GM18520 (cell line): Measurements from ENCODE around the gene CRY1.

ENCODE experiments used
- ATAC-seq: cut with Tn5 transposase; IDR thresholded peaks from one replicate; pipeline ENCODE4 v1.9.1; 2021; ENCODE audit not compliant: unreplicated experiment

The CRY1 gene

GRCh38 chr12:107093417-107094182 lies at the start of gene CRY1:
Gene CRY1, minus strand, starts transcription at chr12:107093549. Its CDS starts 588 bp downstream, at chr12:107092961.
- ATAC-seq, result peak; percentile 79

- ATAC-seq, result no peak
Measured at GRCh38 chr12:107139787-107140186, 46.4 kb upstream of the CRY1 start.

GRCh38 chr12:107138990-107139389 lies 45.6 kb upstream of the CRY1 start:
- no peak for ATAC-seq

GRCh38 chr12:107135177-107135576 lies 41.8 kb upstream of the CRY1 start:
- no peak for ATAC-seq

- ATAC-seq, result no peak
Measured at GRCh38 chr12:107134558-107134957, 41.2 kb upstream of the CRY1 start.

- ATAC-seq, result no peak
Measured at GRCh38 chr12:107133462-107133861, 40.1 kb upstream of the CRY1 start.

- ATAC-seq, result no peak
Measured at GRCh38 chr12:107131832-107132616, 38.7 kb upstream of the CRY1 start.

- ATAC-seq, result no peak
Measured at GRCh38 chr12:107130830-107131611, 37.7 kb upstream of the CRY1 start.

- ATAC-seq, result no peak
Measured at GRCh38 chr12:107129315-107129930, 36.1 kb upstream of the CRY1 start.

- ATAC-seq, result no peak
Measured at GRCh38 chr12:107127482-107128430, 34.4 kb upstream of the CRY1 start.

- ATAC-seq, result no peak
Measured at GRCh38 chr12:107126796-107127481, 33.6 kb upstream of the CRY1 start.

GRCh38 chr12:107125833-107126232 lies 32.5 kb upstream of the CRY1 start:
- ATAC-seq, result no peak

GRCh38 chr12:107122452-107122958 lies 29.2 kb upstream of the CRY1 start:
- ATAC-seq, result no peak

- ATAC-seq, result no peak
Measured at GRCh38 chr12:107119091-107119490, 25.7 kb upstream of the CRY1 start.

- ATAC-seq, result no peak
Measured at GRCh38 chr12:107118624-107119023, 25.3 kb upstream of the CRY1 start.

GRCh38 chr12:107115119-107115518 lies 21.8 kb upstream of the CRY1 start:
- no peak for ATAC-seq

- no peak for ATAC-seq
Measured at GRCh38 chr12:107111314-107111713, 18.0 kb upstream of the CRY1 start.

GRCh38 chr12:107109726-107110719 lies 16.7 kb upstream of the CRY1 start:
- no peak for ATAC-seq
